SK-N-SH (cell line): ENCODE data around the gene SLC34A3. TPM values are rescaled to one million over a fixed set of nuclear protein-coding genes. Genes with fewer than 3 reads are reported as not detected.

Source experiments
- CTCF ChIA-PET: fragments of 300-600, 350-600 bp; formaldehyde crosslinking; extraction: SDS; loops from one replicate; lab custom pipeline; 2021; lab: Yijun Ruan, JAX
- POLR2A ChIA-PET: fragments of 350-600 bp; sonication (Branson Sonifier 250); formaldehyde crosslinking; extraction: SDS; loops from one replicate; lab custom pipeline; 2020; ENCODE audit warnings: antibody characterized with exemption, inconsistent platforms; lab: Yijun Ruan, JAX
- DNase-seq: peaks from one replicate; pipeline ENCODE4 v3.0.0; 2012
- H2AFZ ChIP-seq: fragments of 200-600 bp; sonication (generic); 2 replicates; pipeline ENCODE4 v1.8.1; 2016; ENCODE audit warnings: antibody characterized with exemption, mild to moderate bottlenecking, low read depth
- H3F3A ChIP-seq: fragments of 200-600 bp; sonication (generic); replicated peaks from 2 replicates; pipeline ENCODE3; 2016; ENCODE audit warnings: antibody characterized with exemption, mild to moderate bottlenecking; ENCODE audit not compliant: insufficient read depth
- H3K27ac ChIP-seq, 2 experiments: fragments of 200-500 bp in 1 of 2; fragments of 200-600 bp in 1 of 2; sonication (Bioruptor generic) in 1 of 2; sonication (generic), shearing (Covaris generic) in 1 of 2; 2 replicates each; pipeline versions ENCODE4 v1.5.1 to v1.6.1; 2014 to 2016; ENCODE audit warnings: low read depth in 2 of 2, inconsistent platforms in 1 of 2, low read length in 1 of 2, mild to moderate bottlenecking in 1 of 2, mixed read lengths in 1 of 2
- H3K27me3 ChIP-seq: fragments of 200-600 bp; sonication (generic), shearing (Covaris generic); 2 replicates; pipeline ENCODE4 v1.6.1; 2016; ENCODE audit warnings: mixed run types; ENCODE audit not compliant: insufficient read depth
- H3K36me3 ChIP-seq, 2 experiments: fragments of 200-500 bp in 1 of 2; fragments of 200-600 bp in 1 of 2; sonication (Bioruptor generic) in 1 of 2; sonication (generic) in 1 of 2; replicated peaks in 1 of 2; 2 replicates each; pipeline versions ENCODE3 to v1.5.1; 2014 to 2016; ENCODE audit warnings: low read length in 1 of 2, mild to moderate bottlenecking in 1 of 2; ENCODE audit not compliant: insufficient read depth in 2 of 2, control insufficient read depth in 1 of 2
- H3K4me1 ChIP-seq, 2 experiments: fragments of 200-500 bp in 1 of 2; fragments of 200-600 bp in 1 of 2; sonication (Bioruptor generic) in 1 of 2; sonication (generic), shearing (Covaris generic) in 1 of 2; 2 replicates each; pipeline versions ENCODE4 v1.5.1 to v1.6.1; 2014 to 2016; ENCODE audit warnings: low read depth in 1 of 2, low read length in 1 of 2, mixed run types in 1 of 2; ENCODE audit not compliant: insufficient read depth in 2 of 2, control insufficient read depth in 1 of 2
- H3K4me2 ChIP-seq: fragments of 200-600 bp; sonication (generic), shearing (Covaris generic); 2 replicates; pipeline ENCODE4 v1.6.1; 2017; ENCODE audit warnings: mixed run types
- H3K4me3 ChIP-seq, 2 experiments: fragments of 200-500 bp in 1 of 2; fragments of 200-600 bp in 1 of 2; sonication (Bioruptor generic) in 1 of 2; sonication (generic), shearing (Covaris generic) in 1 of 2; 2 replicates each; pipeline versions ENCODE4 v1.5.1 to v1.8.1; 2014 to 2016; ENCODE audit warnings: low read depth in 2 of 2, inconsistent platforms in 1 of 2, low read length in 1 of 2, mild to moderate bottlenecking in 1 of 2, mixed read lengths in 1 of 2, moderate library complexity in 1 of 2
- H3K79me2 ChIP-seq: fragments of 200-600 bp; sonication (generic); 2 replicates; pipeline ENCODE4 v1.8.1; 2017; ENCODE audit warnings: mild to moderate bottlenecking; ENCODE audit not compliant: insufficient read depth
- H3K9ac ChIP-seq: fragments of 200-600 bp; sonication (generic); 2 replicates; pipeline ENCODE4 v1.6.1; 2017; ENCODE audit warnings: mixed run types
- H3K9me2 ChIP-seq: fragments of 200-600 bp; sonication (generic); 2 replicates; pipeline ENCODE4 v1.6.1; 2017; ENCODE audit warnings: mixed run types
- H3K9me3 ChIP-seq: fragments of 200-600 bp; sonication (generic); 2 replicates; pipeline ENCODE4 v1.6.1; 2017; ENCODE audit warnings: mixed run types, mild to moderate bottlenecking, moderate library complexity
- H4K20me1 ChIP-seq: fragments of 200-600 bp; sonication (generic); 2 replicates; pipeline ENCODE4 v1.6.1; 2017; ENCODE audit warnings: mild to moderate bottlenecking, mixed run types; ENCODE audit not compliant: insufficient read depth
- EZH2phosphoT487 ChIP-seq: fragments of 200-600 bp; sonication (generic); IDR thresholded peaks from 2 replicates; pipeline ENCODE4 v1.6.1; 2017; ENCODE audit warnings: low read depth, mixed run types, mild to moderate bottlenecking, antibody characterized with exemption, moderate library complexity, borderline replicate concordance
- GATA2 ChIP-seq: sonication (generic); formaldehyde crosslinking; IDR thresholded peaks from 2 replicates; pipeline ENCODE4 v1.5.0; 2020; ENCODE audit warnings: mild to moderate bottlenecking, missing genetic modification reagents
- RAD21 ChIP-seq: IDR thresholded peaks from 2 replicates; pipeline ENCODE4 v1.6.1; 2012; ENCODE audit warnings: mild to moderate bottlenecking, low read length
- RCOR1 ChIP-seq: fragments of 150-350 bp; IDR thresholded peaks from 2 replicates; pipeline ENCODE4 v1.6.1; 2017; ENCODE audit warnings: antibody characterized with exemption, low read length
- SMC3 ChIP-seq: IDR thresholded peaks from 2 replicates; pipeline ENCODE4 v1.6.1; 2012; ENCODE audit warnings: low read depth, low read length, improper control_type of control experiment
- WGBS: methylation state at CpG from one replicate; pipeline ENCODE4 v1.1.6; 2017; ENCODE audit warnings: low lambda C conversion rate; 5-methylcytosine and 5-hydroxymethylcytosine counted together
- polyA plus RNA-seq, 3 experiments: library from polyadenylated mRNA; depleted of rRNA; stranded (reverse); fragments of >200 nt; gene quantifications; 2 replicates each; pipeline ENCODE4 v1.2.3, GENCODE V29; 2012

SLC34A3 gene
- polyA plus RNA-seq, 1 of the 3 experiments (the other 2 are of a cell fraction), result not detected

- ChIA-PET POLR2A (no interaction called here), CTCF (interaction anchor here (0.6 to 1.9 kb wide), 3 partner anchors 10 to 21 kb away, joined by 3 to 7 read pairs (median 6); partner anchors contain the start of gene RNF224)
- H3K4me1 ChIP-seq, result 0 out of 4 replicates have a peak, but pooled peaks cover 0 to 5% of the 10 kb centered on the region in 2 experiments
- no peaks in the 10 kb centered on the region for H3K9me2 ChIP-seq
- no peaks in the 10 kb centered on the region for H3K27me3 ChIP-seq
- H3K36me3 ChIP-seq, result peaks cover 0 to 14% of the 10 kb centered on the region in 2 experiments
- no peak overlapping the region for H2AFZ ChIP-seq
- H3K79me2 ChIP-seq, result no peaks in the 10 kb centered on the region
- H4K20me1 ChIP-seq, result no peaks in the 10 kb centered on the region
- H3K4me3 ChIP-seq, result no peak overlapping the region
- H3K9ac ChIP-seq, result no peak overlapping the region
- 95% methylated on average over 7 of the region's 22 CpGs for WGBS
- no peaks in the 10 kb centered on the region for H3K9me3 ChIP-seq
- TF ChIP-seq RCOR1, result no peak
- DNase-seq, result no peak
- no peak overlapping the region for H3K27ac ChIP-seq
- no peaks in the 10 kb centered on the region for H3F3A ChIP-seq
- H3K4me2 ChIP-seq, result no peak overlapping the region
Measured at GRCh38 chr9:137215196-137215986, 15.3 kb upstream of the SLC34A3 start.

- DNase-seq, result no peak
- WGBS, result 95% methylated on average over 16 of the region's 30 CpGs
- no peaks in the 10 kb centered on the region for H3K9me3 ChIP-seq
- H3K4me3 ChIP-seq, result no peak overlapping the region
- no peaks in the 10 kb centered on the region for H3K27me3 ChIP-seq
- CTCF ChIA-PET, result interaction anchor here (0.6 to 1.5 kb wide), 4 partner anchors 9 to 20 kb away, joined by 3 to 7 read pairs (median 3); partner anchors contain the start of gene RNF224
- H3K27ac ChIP-seq, result no peak overlapping the region
- no peak overlapping the region for H3K4me2 ChIP-seq
- no peak overlapping the region for H3K9ac ChIP-seq
- POLR2A ChIA-PET, result interaction anchor here (1.7 kb wide), 1 partner anchor 9 kb away, joined by 3 read pairs; no protein-coding TSS in a partner anchor
- H3K4me1 ChIP-seq, result peaks cover 0 to 5% of the 10 kb centered on the region in 2 experiments; a peak in 1 of 4 replicates
- no peaks in the 10 kb centered on the region for H3K9me2 ChIP-seq
- no peaks in the 10 kb centered on the region for H3K79me2 ChIP-seq
- no peaks in the 10 kb centered on the region for H3F3A ChIP-seq
- peaks cover 0 to 14% of the 10 kb centered on the region in 2 experiments for H3K36me3 ChIP-seq
- TF ChIP-seq EZH2phosphoT487 (no peak), GATA2 (CRISPR knock-in tag) (no peak), RAD21 (no peak), SMC3 (no peak)
- H4K20me1 ChIP-seq, result no peaks in the 10 kb centered on the region
- no peak overlapping the region for H2AFZ ChIP-seq
Measured at GRCh38 chr9:137216188-137216965, 14.3 kb upstream of the SLC34A3 start.
